K562 treated with DMSO at 1 percent for 48 hours (cell line): ENCODE results near the gene LENG9. TPM values are rescaled to one million over a fixed set of nuclear protein-coding genes. Genes with fewer than 3 reads are reported as not detected.

Experiments
- total RNA-seq: library from RNA; unstranded; fragments of 300-600 nt; gene quantifications from 2 replicates; pipeline ENCODE4 v1.2.3, GENCODE V29; 2022; ENCODE audit warnings: low replicate concordance; ENCODE audit errors: extremely low read depth

The LENG9 gene
- not detected in 2 replicates for total RNA-seq

GRCh38 chr19:54463531-54464043 lies at the start of gene LENG9:
TSS of gene LENG9 (minus strand) at chr19:54463778. CDS start at chr19:54463526, 252 bp downstream.

DNA sequence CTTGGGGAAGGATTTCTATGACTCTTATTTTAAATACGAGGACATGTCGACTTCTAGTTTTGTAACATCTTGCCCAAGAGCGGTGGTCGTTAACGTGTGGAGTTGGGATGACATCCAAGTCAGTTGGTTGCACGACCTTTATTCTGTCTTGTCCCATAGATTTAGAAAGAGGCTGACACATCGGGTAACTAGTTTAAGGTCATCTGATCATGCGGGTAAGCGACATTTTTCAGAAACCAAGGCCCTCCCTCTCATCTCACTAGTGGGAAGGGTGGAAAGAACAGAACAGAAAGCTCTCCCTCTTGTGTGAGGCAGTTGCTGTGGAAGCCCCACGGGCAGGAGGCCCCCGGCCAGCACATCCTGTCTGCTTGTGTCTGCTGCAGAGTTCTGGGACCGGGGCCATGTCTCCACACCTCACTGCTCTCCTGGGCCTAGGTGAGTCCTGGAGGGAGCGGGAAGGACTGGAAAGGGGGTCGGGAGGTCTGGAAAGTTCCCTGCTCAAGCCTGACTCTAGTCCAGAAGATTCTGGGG lies 39.0 kb upstream of the LENG9 start, which contains the start of gene LAIR2:
TSS of gene LAIR2 (plus strand) at position 314 of the 531 bp plus-strand sequence. CDS start at position 402, 88 bp downstream.

DNA sequence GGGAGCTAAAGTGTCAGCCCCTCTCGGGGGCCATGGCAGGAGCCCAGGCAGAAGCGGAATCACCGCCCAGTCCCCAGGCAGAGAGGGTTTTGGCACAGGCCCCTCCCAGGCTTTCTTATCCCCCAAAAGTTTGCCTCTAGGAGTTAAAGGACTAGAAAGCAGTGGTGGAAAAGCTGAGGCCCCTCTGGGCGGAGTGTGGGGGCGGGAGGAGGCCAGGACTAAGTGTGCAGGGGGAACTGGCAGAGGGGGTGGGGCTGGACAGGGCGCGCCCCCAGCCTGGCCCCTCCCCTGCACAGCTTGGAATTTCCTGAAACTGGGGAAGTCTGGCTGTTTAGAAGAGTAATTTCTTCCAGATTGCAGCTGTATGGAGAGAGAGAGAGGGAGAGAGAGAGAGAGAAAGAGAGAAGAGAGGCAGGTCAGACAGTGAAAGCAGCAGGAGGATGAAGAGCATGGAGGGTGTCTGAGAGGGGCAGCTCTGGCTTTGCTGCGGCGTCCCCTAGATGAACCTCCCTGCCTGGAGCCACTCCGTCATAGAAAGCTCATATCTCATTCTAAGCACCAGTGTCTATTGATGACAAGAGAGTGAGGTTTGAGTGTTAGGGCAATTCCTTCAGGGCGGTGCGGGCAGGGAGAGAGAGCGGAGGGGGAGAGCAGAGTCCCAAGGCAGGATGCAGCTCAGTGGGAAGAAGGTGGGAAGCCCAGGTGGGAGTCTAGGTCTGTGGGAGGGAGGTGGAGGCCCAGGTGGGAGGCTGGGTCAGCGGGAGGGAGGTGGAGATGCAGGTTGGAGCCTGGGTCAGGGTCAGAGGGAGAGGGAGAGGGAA lies 9.7 kb upstream of the LENG9 start, which contains the start of gene CDC42EP5:
TSS of gene CDC42EP5 (minus strand) at position 226 of the 821 bp plus-strand sequence. CDS start 7,749 bp downstream, outside the sequence.

DNA sequence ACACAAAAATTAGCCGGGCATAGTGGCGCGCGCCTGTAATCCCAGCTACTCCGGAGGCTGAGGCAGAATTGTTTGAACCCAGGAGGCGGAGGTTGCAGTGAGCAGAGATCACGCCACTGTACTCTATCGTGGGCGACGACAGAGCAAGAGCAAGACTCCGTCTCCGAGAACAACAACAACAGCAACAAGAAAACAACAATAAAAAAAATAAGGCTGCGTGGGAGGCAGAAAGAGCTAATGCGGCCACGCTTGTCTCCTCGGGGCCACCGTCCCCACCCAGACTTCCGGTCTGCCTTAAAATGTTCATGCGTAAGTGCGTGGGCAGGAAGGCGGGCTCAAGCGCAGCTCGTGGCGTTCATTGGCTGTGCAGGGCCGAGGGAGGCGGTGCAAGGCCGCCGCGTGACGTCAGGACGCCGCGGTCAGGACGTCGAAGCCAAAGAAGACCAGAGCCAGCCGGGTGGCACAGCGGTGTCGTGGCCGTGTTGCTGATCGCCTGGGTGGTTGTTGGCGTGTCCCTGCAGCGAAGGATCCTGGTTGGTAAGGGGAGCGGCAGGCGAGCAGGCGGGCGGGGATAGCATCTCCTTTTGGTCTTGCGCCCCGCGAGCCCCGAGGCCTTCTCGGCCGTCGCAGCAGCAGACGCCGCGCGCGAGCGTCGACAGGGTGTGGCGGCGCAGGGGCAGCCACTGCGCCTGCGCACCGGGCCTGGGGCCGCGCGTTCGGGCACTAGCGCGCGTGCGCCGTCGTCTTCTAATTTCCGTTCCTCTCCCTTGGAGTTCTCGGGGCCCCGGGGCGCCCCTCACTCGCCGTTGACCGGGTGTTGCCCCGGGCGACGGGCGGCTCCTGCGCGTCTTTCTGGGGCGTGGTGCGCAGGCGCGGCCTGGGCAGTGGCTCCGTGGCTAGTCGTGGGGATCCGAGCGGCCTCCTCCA lies 14.5 kb downstream of the LENG9 start, which contains the start of gene LENG8:
TSS of gene LENG8 (plus strand) at position 426 of the 927 bp plus-strand sequence. CDS start 2,146 bp downstream, outside the sequence.

GRCh38 chr19:54415208-54415900 lies 48.2 kb downstream of the LENG9 start, which contains the start of gene TTYH1:
TSS of gene TTYH1 (plus strand) at chr19:54415464. CDS start at chr19:54415553, 89 bp downstream.

Other genes starting within 250 kb of the LENG9 start
- not detected in 2 replicates for gene LILRB3, start 240.8 kb downstream of the LENG9 start, total RNA-seq
- gene LILRA6, start 221.0 kb downstream of the LENG9 start, total RNA-seq: not detected in 2 replicates
- not detected in 2 replicates for gene LILRB5, start 206.5 kb downstream of the LENG9 start, total RNA-seq
- not detected in 2 replicates for gene LILRB2, start 182.7 kb downstream of the LENG9 start, total RNA-seq
- not detected in 2 replicates for gene LILRA5, start 150.6 kb downstream of the LENG9 start, total RNA-seq
- not detected in 2 replicates for gene LILRA4, start 124.6 kb downstream of the LENG9 start, total RNA-seq
- gene LAIR1, start 98.8 kb downstream of the LENG9 start, total RNA-seq: not detected in 2 replicates
- gene TTYH1, start 48.3 kb downstream of the LENG9 start, total RNA-seq: not detected in 2 replicates
- gene LENG8, start 14.6 kb downstream of the LENG9 start, total RNA-seq: not detected in 2 replicates
- not detected in 2 replicates for gene CDC42EP5, start 9.5 kb upstream of the LENG9 start, total RNA-seq
- gene LAIR2, start 39.1 kb upstream of the LENG9 start, total RNA-seq: not detected in 2 replicates
- gene LILRA2, start 110.0 kb upstream of the LENG9 start, total RNA-seq: not detected in 2 replicates
- not detected in 2 replicates for gene LILRA1, start 129.9 kb upstream of the LENG9 start, total RNA-seq
- not detected in 2 replicates for gene LILRB1, start 166.7 kb upstream of the LENG9 start, total RNA-seq
- not detected in 2 replicates for gene LILRB4, start 199.2 kb upstream of the LENG9 start, total RNA-seq